Measurements from ENCODE around the gene LRP1B.
A peak's percentile ranks its signal among the peaks of the same experiment; 100 is the strongest.

LRP1B gene

DNA sequence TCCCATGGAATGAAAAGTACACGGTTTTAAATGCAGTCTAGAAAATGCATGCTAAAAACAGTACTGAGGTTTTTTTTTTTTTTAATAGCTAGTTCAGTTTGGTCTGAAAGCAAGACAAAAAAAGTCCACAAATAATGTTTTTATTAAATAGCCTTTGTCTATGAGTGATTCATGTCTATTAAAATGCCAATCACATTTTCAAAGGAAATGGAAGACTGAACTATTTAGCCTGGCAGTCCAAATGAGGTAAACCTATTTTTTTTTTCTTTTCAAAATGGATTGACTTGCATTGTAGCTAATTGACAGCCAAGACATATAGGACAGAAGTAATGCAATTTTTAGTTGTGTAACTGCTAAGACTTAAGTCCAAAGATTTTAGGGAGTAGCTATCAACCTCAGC, 90.3 kb downstream of the LRP1B start:
- DNase-seq, result no peak

DNA sequence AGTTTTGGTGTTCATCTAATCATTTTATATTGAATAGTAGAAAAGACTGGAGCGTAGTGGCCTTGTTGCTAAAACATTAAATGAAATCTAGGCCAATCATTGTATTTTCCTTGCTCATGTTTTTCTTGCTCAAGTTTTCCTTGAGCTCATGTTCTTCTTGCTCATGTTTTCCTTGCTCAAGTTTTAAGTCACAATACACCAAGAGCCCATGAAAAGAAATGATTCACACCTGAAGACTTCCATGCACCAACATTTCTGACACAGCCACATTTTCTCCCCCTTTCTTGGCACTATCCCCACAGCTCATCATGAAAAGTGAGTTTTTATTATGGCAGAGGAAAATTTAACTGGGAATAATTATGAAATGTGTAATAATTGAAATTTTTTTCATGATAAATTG, 92.0 kb downstream of the LRP1B start:
- DNase-seq, result no peak

DNA sequence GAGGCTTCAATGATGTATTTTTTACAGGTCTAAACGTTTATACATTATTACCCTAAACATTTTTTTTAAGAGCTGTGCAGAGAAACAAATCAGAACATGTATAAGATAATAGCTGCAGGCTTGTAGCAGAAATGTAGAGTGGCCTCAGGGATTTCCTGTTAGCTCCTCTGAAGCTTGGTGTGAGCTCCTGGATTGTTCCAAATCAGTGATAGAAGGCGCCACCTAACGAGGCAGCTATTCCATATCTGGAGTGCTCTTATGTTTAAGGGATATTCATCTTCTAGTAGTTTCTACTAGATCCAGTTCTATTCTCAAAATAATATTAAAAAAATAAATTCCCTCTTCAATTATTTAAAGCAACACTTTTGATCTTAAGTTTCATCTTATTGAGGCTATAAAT, 93.1 kb downstream of the LRP1B start:
- peak in 1 of 3 experiments; percentile 51 for DNase-seq

DNA sequence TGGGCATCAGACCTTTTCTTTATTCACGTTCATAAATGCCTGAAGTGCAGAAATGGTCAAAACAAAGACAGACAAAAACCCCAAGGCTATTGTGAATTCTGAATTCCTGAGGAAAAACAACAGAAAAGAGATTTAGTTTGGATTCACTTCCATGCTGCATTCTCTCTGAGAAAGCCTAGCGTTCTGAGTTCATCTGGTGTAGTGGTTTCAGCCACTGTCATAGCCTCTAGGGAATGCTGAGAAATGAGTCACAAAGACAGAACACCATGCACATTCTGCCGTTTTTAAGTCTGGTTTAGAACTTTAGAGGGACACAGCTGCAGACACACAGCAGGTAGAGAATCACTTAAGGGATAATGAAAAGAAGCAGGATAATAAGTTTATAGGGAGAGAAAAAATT, 93.8 kb downstream of the LRP1B start:
- DNase-seq, result peak in 1 of 3 experiments; percentile 9

DNA sequence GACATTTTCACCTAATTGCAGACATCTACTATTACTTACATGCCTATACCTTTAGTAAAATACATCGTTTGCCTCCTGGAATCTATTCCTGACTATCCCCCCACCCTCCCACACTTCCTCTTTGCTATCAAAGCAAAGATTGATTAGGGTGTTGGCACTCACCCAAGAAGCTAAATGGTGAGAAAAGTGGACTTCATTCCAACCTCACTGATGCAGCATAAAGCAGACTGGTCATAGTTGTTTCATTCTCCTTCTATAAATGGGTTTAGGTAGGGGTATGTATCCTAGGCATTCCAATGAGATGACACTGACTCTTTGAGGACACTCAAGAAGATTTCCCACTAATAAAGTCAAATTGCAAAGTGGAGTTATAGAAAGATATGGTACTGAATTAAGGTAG, 97.4 kb downstream of the LRP1B start:
- no peak for DNase-seq

DNA sequence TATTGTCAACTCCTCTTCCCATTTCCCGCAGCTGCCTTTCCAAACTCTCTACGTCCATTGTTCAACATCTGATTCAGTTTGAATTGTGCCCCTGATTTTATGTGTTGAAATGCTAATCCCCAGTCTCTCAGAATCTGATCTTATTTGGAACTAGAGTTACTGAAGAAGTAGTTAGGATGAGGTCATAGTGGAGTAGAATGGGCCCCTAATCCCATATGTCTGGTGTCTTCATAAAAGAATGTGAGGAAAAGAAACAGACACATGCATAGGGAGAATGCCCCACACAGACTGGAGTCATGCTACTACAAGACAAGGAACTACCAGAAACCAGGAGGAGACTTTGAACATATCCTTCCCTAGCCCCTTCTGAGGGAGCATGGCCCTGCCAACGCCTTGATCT, 99.2 kb downstream of the LRP1B start:
- no peak for DNase-seq

DNA sequence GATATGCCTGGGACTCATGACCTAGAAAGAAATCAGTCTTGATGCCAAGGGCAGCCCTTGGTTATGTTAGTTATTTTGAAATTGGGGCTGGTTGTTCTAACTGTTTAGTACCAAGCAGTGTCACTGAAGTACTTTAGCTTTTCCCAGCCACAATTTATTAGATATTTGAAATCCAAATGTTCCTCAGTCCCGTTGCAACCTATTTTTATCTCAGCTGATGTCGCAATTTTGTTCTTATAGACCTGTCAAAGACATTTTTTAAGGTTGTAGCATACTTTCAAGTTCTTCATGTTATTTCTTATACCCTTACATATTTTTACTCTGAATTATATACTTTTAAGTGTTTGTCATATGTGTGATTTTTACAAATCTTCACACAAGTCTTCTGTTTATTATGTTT, 100.1 kb downstream of the LRP1B start:
- no peak for DNase-seq

DNA sequence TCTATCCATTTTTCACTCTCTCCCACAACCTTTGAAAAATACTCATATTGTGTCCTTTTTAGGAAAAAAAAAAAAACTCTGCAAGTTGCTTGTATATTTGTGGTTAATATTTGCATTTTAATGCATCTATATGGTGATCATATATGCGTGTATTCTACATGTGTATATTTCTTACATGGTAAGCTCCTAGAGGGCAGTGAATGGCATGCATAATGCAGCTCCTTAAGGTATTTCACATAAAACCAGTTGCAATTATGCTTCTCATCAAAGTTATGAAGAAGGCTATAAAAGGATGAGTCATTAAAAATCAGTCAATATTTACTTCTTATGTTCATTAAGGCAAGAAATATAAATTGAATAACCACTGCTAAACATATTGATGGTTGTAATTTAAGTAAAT, 100.8 kb downstream of the LRP1B start:
- no peak for DNase-seq

DNA sequence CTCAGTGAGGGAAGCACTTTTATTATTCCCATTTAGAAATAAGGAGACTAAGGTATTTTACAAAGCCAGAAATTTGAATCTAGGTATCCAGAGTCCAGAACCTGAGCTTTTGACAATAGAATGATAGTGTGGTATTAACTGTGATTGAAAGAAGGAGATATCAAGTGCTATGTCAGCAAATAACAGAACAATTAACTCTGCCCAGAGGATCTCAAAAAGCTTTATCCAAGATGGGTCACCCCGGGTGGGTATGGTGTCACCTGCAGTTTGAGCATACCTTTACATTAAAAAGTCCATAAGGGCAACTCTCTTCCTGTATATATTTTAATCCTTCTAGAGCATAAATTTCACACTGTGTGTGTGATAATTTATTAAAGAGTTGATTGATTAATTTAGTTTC, 105.4 kb downstream of the LRP1B start:
- no peak for DNase-seq

DNA sequence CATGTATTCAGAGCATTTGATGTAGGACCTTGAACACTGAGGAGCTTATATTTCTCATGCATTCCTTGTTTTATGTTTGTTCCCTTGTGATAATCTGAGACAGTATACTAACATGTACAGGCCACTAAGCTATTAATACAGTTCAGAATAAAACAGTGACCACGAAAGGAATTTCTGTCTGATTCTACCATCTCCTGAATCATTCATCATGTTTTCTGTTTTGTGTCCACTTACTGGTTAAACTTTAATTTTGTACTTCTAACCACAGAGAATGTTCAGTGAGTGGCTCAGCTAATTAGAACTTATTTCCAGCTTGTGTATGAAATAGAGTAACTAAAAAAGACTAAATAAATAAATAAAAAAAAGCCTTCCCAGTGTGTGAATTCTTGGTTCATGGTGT, 110.4 kb downstream of the LRP1B start:
- DNase-seq, result no peak

DNA sequence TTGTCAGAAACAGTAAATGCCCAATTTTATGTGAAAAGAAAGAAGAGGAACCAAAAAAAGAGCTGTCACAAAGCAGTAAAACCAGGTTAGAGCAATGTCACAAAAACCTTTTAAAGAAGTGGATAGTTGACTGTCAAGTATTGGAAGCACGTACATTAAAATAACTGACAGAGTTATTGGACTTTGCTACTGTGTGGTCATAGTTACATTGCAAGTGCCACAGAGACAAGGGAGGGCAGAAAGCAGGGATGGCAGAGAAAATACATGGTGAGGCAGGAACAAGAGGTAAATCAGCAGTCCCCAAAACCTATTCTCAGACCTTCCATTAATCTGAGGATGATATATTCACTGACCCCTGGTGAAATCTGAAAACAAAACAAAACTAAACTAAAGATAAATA, 116.3 kb downstream of the LRP1B start:
- no peak for DNase-seq

DNA sequence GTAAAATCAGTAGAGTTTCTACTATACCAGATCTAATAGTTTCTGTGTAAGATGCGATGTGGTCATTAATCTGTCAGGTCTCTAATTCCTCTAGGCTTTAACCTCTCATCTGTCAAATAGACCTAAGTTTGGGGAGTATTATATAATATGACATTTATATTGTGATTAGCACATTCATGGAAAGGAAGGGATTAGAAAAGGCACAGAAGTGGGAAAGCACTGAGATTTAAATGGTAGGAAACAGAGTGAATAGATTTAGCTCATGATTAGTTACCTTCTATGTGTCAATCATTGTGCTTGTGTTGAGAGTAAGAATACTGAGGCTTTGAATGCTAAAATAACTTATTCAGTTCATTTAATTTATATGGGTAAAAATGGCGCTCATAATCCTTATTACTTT, 118.0 kb downstream of the LRP1B start:
- no peak for DNase-seq

DNA sequence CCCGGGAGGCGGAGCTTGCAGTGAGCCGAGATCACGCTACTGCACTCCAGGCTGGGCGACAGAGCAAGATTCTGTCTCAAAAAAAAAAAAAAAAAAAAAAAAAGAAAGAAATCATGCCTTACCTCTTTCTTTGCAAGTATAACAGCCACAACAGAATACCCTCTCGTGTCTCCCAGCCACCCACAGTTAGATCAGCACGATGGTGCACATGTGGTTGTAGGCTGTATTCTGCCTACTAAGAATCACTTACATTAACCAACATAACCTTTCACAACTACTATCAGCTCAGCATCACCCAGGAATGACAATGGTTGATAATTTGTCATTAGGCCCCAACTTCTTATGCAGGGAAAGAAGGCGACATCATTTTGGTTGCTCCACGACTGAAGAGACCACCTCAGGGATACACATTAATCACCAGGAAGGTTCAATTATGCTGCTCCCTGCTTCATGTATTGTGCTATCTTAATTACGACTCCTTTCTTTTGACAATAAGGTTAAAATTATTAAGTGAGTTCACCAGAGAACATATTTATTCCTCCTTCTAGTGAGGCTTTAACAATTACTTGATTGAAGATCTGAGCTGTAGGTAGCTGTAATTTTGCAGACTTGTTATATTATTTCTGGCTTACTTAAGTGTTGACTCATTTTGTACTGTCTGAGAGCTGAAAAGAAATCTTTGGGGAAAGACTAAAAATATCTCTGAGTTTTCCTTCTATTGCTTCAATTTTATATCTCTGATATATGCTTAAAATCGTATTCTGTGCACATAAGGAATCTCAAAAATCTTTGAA, 120.1 kb downstream of the LRP1B start:
- peak in 1 of 3 experiments; percentile 45 for DNase-seq

DNA sequence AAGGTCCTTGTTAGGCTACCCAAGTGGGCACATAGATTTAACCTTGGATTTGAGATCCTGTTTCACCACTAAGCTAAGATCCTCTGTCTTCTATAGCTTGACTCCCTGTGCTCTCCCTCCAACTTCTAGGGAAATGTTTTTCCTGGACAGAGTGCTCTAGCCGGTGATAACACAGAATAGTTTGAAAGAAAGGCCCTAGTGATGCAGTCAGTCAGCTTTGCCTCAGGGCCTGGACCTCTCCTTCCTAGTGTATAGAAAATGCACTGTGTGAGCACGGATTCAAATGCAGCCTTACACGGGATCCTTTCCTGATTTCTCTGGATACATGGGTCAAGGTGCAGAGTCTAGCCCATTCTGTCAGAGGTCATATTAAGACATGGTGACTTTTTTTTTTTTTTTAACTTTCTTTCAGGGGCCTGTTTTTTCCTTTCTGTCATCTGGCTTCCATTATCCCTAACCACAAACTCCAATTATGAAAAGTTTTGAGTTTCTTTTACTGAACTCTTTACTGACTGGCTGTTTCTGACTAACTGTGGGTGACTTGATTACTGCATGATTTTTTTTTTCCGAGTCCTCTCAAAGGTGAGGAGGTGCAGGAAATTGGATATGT, 122.6 kb downstream of the LRP1B start:
- no peak for DNase-seq

DNA sequence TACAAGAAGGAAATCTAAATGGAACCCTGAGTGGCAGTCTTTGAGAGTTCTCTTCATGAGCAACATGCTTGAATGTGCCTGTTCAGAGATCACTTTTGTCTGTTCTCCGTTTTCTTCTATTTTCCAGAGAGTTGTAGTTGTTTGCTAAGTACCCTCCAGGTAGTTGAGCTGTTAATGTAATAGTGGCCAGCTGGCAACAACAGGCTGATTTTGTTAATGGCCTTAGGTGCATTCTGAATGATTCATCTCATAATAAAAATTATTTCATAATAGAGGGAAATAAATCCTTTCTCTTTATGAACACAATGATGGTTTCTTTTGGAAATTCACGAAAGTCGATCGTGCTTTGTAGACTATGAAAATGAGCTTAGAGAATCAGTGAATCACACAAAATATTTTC, 136.8 kb downstream of the LRP1B start:
- DNase-seq, result peak in 1 of 3 experiments; percentile 10

DNA sequence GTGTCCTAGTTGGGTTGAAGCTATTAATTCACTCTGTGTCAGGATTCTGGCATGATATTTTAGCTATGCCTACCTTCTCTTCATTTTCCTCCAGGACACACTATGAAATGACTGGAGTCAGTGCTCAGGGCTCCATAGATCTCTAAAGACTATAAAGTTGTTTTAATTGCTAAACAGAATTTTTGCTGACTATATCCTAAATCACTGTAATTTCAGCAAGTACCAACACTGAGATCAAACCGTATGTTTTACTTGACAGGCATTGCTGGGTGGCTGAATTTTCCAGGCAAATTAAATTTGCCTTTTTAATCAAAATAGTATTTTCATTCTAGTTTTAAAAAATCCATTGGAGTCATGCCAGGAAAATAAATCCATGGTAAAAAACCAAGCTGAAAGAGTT, 138.1 kb downstream of the LRP1B start:
- no peak for DNase-seq

DNA sequence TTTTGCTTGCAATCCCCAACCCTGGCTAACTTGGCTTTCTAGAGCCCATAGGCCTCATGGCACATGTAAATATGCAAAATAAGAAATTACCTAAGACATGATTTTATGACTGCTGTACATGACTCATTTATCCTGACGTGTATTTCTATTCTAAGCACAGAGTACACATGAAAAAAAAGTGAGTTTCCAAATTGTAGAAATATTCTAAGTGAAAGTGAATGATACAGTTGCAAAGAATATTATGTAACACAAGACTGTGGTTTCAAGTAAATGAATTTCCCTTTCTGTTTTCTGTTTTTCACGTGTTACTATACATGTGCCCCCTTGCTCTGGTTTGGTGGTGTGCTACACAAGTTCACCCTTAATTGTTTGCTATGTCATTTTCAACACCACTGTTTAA, 162.4 kb downstream of the LRP1B start:
- no peak for DNase-seq

DNA sequence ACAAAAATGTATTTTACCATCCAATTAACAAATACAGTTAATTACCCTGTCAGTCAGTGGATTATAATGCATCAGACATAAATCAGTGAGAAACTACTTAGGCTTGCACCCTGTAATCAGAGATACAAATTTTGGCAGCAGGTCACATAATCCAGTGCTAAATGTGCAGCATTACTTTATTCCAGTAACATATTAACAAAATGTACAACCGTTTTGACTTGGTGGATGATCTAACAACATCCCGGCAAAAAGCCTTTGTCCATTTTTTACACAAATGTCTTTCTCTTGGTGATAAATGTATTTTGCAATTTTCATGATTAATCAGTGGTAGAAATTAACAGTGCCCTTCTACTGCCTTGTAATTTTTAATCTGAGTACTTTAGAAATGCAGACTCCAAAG, 162.8 kb downstream of the LRP1B start:
- DNase-seq, result peak in 2 of 3 experiments; percentile 3 to 17

DNA sequence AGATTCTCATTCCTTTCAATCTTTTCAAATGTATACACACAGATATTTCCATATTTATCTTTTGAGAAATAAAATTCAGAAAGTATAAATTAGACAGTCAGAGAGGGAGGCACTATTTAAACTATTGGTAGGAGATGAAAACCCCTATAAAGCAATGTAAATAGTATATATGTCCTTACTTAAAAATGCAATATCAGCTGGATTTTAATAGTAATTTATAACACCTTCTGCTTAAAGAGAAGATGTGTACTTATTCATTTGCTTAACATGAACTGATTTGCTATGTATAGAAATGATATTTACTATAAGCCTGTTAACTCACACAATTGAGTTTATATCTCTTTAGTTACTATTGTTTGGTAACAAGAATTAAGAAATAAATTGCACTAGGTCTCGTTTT, 163.3 kb downstream of the LRP1B start:
- DNase-seq, result no peak

DNA sequence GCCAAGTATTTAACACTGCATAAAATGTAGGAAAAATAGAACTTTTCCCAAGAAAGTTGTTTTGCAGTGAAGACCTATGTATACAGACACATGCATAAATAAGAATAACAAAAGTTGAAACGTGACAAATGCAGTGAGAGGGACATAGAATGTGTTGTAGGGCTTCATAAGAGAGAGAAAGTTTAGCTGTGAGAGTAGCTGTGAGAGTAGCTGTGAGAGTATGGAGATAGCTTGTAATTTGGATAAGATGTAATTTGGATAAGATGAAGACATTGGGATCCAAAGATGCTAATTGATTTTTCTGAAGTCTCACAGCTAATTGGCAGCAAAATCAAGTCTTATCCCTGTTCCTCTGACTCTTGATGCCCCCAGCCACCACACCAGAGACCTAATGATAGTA, 170.9 kb downstream of the LRP1B start:
- DNase-seq, result no peak

DNA sequence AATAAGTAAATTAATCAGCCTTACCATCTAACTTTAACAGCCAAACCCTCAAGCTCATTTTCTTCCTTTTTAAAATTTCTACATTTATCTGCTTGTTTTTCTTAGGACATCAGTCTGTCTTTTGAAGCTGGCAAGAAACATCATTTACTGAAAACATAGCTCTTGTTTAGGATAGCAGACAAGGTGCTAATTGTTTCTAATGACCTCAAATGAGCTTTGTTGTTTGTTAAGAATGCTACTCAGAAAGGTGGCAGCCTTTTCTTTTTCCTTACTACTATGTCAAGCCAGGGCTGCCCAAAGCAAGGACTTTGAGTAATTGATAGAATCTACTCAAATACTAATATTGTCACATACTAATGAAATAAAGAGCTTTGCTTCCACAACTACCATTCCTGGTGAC, 171.8 kb downstream of the LRP1B start:
- no peak for DNase-seq

DNA sequence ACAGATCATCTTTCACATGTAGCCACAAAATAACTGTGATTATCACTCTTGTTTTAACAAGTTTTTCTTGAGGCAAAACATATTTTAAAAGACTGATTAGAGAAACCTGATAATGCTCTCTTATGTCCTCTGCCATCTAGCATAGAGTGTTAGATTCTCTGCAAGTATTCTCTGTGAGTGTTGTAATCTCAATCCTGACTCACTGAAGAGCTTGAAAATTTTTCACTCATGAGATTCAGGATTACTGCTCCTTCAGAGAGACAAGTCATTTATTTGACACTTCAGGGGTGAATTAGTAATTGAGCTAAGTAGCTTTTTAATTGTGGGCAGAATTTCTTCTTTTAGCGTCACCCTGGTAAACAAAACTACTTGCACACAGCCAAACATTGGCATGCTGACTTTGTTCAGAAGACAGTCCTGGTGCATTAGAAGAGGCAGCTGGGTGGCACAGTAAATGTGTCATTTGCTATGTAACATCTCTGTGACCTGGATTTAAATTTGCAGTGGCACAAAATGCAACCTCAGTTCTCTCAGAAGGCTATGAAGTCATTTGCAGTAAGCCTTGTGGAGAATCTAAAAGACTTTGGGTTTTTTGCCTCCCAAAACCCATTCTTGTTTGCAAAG, 172.9 kb downstream of the LRP1B start:
- peak in 2 of 3 experiments; percentile 6 to 35 for DNase-seq

DNA sequence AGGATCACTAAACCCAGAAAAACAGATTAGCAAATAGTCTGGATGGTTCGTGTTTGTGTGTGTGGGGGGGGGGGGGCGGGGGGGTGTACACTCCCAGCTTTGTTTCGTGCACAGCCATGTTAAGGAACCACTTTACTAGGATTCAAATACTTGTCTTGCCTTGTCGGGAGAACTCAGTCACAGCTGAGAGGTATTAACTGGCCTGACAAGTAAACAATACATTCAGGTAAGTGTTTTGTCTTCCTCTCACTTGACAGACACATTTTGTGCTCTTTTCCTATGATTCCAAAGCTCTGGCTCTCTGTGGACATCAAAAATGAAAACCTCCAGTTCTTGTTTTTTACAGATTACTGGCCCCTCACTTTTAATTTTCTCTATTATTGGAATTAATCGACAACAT, 173.5 kb downstream of the LRP1B start:
- DNase-seq, result peak in 2 of 3 experiments; percentile 6 to 37

DNA sequence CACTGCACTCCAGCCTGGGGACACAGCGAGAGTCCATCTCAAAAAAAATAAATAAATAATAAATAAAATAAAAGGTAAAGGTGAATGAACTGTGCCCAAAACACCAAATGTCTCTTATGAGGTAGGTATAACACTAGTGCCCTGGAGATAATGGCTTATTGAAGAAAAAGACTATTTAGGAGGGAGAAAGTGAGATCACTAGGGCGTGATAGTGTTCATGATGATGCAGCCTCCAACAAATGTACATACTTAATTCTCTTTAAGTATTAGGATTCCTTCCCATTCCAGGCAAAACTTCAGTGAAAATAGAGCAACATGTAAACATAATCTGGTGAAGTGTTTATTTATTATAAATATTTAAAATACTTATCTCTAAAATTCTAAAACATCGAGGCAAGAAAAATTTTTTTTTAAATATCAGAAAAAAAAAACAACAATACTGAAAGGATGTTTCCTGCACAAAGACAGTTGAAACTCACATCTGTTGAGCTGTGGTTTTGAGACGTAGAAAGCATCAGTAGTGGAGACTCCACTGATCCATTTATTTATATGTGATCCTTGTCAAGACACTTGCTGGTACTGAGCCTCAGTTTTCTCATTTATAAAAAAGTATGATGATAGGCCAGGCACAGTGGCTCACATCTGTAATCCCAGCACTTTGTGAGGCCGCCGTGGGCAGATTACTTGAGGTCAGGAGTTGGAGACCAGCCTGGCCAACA, 183.3 kb downstream of the LRP1B start:
- DNase-seq, result no peak
